PC-3 (cell line): Measurements from ENCODE around the gene HOXB1.

Experiments used
- EZH2 ChIP-seq: fragments of 300-600 bp; sonication (generic); IDR thresholded peaks from one replicate; pipeline ENCODE4 v1.6.1; 2017; ENCODE audit warnings: antibody characterized with exemption, mild to moderate bottlenecking, low read length; ENCODE audit not compliant: unreplicated experiment
- EZH2phosphoT487 ChIP-seq: fragments of 300-600 bp; sonication (generic); IDR thresholded peaks from 2 replicates; pipeline ENCODE4 v1.6.1; 2018; ENCODE audit warnings: mild to moderate bottlenecking, antibody characterized with exemption, low read length, borderline replicate concordance
- TF ChIP-seq, protein P1 (sequence below): fragments of 300-600 bp; sonication (generic); conservative IDR thresholded peaks from 2 replicates; pipeline ENCODE4 v1.5.1; 2017; ENCODE audit warnings: antibody characterized with exemption, low read depth, mild to moderate bottlenecking, low read length

DNA sequence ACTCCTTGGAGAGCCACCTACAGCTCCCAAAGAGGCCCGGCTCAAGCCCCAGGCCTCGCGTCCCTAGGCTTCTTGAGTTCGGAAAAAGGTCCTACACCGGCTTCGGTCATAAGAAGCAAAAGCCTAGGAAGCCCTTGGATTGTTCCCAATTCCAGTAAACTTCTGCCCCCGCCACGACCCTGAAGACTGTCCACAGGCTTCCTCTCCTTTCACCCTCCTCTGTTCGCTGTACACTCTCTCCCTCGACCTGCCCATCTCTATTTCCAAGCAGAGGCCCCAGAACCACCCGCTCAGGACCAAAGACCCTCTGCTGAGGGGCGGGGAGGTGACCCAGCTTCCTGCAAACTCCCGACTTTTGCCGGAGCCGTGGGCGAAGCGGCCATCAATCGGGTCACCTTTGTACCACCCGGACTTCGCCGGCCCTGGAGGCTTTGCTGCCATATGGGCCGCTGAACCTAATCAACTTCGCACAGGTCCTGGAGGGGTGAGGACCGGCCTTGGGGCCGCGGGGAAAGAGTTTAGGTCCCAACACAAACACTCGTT is 11.4 kb upstream of the HOXB1 start:
- TF ChIP-seq, protein P1, sequence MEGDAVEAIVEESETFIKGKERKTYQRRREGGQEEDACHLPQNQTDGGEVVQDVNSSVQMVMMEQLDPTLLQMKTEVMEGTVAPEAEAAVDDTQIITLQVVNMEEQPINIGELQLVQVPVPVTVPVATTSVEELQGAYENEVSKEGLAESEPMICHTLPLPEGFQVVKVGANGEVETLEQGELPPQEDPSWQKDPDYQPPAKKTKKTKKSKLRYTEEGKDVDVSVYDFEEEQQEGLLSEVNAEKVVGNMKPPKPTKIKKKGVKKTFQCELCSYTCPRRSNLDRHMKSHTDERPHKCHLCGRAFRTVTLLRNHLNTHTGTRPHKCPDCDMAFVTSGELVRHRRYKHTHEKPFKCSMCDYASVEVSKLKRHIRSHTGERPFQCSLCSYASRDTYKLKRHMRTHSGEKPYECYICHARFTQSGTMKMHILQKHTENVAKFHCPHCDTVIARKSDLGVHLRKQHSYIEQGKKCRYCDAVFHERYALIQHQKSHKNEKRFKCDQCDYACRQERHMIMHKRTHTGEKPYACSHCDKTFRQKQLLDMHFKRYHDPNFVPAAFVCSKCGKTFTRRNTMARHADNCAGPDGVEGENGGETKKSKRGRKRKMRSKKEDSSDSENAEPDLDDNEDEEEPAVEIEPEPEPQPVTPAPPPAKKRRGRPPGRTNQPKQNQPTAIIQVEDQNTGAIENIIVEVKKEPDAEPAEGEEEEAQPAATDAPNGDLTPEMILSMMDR = no peak
- no peak for TF ChIP-seq EZH2
- no peak for TF ChIP-seq EZH2phosphoT487
